Neural cell (in vitro differentiated cells): ENCODE results near the gene RHEBL1.

Experiments used
- EP300 ChIP-seq: fragments of 450-650 bp; conservative IDR thresholded peaks from 2 replicates; pipeline ENCODE4 v1.6.1; 2014; ENCODE audit warnings: antibody characterized with exemption, mild to moderate bottlenecking, moderate library complexity; ENCODE audit not compliant: poor library complexity, severe bottlenecking
- MXI1 ChIP-seq: fragments of 450-650 bp; conservative IDR thresholded peaks from 2 replicates; pipeline ENCODE4 v1.6.1; 2014; ENCODE audit warnings: antibody characterized with exemption, mild to moderate bottlenecking; ENCODE audit not compliant: poor library complexity, severe bottlenecking
- POLR2AphosphoS5 ChIP-seq: IDR thresholded peaks from 2 replicates; pipeline ENCODE4 v1.6.1; 2012
- SMC3 ChIP-seq: fragments of 450-650 bp; conservative IDR thresholded peaks from 2 replicates; pipeline ENCODE4 v1.6.1; 2014; ENCODE audit warnings: antibody characterized with exemption, mild to moderate bottlenecking, moderate library complexity; ENCODE audit not compliant: poor library complexity
- TF ChIP-seq, protein P1 (sequence below): fragments of 450-650 bp; IDR thresholded peaks from 2 replicates; pipeline ENCODE4 v1.5.1; 2014; ENCODE audit warnings: antibody characterized with exemption, mild to moderate bottlenecking, moderate library complexity; ENCODE audit not compliant: poor library complexity, severe bottlenecking

DNA sequence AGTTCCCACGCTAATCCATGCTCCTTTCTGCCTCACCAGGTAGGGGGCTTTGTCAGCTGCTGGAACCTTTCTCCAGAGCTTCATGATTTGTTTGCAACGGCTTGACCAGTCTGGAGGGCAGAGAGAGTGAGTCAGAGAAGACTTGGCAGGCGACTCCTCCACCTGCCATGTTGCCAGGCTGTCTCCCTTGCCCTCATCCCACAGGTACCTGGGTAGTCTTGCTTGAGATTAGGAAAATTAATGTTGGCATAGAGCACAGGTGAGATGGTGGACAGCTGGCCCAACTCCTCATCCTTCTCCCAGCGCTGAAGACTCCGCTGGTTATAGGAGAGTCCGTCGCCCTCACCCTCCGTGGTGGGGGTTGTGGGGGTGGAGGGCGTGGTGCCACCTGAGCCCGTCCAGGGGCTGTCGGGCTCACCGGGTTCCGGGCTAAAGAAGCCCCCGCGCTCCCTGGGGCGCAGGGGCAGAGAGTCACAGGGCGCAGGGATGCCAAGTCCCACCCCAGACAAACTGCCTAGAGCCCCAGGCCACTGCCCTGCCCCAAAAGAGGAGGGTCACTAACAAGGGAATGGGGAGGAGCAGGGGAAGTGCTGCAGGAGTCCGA lies 27.8 kb downstream of the RHEBL1 start:
- no peak for TF ChIP-seq MXI1
- TF ChIP-seq POLR2AphosphoS5 = no peak
- no peak for TF ChIP-seq EP300
- TF ChIP-seq, protein P1, sequence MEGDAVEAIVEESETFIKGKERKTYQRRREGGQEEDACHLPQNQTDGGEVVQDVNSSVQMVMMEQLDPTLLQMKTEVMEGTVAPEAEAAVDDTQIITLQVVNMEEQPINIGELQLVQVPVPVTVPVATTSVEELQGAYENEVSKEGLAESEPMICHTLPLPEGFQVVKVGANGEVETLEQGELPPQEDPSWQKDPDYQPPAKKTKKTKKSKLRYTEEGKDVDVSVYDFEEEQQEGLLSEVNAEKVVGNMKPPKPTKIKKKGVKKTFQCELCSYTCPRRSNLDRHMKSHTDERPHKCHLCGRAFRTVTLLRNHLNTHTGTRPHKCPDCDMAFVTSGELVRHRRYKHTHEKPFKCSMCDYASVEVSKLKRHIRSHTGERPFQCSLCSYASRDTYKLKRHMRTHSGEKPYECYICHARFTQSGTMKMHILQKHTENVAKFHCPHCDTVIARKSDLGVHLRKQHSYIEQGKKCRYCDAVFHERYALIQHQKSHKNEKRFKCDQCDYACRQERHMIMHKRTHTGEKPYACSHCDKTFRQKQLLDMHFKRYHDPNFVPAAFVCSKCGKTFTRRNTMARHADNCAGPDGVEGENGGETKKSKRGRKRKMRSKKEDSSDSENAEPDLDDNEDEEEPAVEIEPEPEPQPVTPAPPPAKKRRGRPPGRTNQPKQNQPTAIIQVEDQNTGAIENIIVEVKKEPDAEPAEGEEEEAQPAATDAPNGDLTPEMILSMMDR = no peak
- TF ChIP-seq SMC3 = no peak
